ENCODE measurements around the gene CRYL1.

DNA sequence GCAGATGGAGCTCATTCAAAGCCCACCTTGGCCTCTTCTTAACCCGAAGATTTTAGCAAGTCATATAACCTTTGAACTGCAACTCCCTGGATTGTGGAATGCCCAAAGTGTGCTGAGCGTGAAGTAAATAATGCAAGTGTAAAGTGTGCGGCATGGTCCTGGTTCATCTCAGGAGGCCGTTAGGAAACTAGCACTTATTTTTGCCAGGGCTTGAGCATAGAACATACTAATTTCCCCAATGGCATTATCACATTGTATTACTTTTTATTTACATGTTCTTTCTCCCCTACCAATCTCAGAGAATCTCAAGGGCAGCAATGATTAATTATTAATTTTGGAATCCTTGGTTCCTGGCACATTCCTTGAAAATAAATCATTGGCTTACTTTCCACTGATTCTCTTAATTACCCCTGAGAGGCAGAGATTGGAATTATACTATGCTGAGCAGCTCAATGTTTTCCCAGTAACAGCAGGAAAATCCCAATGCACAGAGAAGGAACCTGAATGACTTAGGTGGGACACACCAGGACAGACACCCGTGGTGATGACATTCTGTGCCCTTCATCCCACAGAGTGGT, 164.7 kb downstream of the CRYL1 start:
- no peak for TF ChIP-seq POLR2AphosphoS5 (IDR thresholded peaks at IDR 0.05; ENCODE audit: low read depth)
- TF ChIP-seq, protein P1, sequence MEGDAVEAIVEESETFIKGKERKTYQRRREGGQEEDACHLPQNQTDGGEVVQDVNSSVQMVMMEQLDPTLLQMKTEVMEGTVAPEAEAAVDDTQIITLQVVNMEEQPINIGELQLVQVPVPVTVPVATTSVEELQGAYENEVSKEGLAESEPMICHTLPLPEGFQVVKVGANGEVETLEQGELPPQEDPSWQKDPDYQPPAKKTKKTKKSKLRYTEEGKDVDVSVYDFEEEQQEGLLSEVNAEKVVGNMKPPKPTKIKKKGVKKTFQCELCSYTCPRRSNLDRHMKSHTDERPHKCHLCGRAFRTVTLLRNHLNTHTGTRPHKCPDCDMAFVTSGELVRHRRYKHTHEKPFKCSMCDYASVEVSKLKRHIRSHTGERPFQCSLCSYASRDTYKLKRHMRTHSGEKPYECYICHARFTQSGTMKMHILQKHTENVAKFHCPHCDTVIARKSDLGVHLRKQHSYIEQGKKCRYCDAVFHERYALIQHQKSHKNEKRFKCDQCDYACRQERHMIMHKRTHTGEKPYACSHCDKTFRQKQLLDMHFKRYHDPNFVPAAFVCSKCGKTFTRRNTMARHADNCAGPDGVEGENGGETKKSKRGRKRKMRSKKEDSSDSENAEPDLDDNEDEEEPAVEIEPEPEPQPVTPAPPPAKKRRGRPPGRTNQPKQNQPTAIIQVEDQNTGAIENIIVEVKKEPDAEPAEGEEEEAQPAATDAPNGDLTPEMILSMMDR (IDR thresholded peaks at IDR 0.05; ENCODE audit: insufficient read depth, low read length): no peak
- TF ChIP-seq, protein P2, sequence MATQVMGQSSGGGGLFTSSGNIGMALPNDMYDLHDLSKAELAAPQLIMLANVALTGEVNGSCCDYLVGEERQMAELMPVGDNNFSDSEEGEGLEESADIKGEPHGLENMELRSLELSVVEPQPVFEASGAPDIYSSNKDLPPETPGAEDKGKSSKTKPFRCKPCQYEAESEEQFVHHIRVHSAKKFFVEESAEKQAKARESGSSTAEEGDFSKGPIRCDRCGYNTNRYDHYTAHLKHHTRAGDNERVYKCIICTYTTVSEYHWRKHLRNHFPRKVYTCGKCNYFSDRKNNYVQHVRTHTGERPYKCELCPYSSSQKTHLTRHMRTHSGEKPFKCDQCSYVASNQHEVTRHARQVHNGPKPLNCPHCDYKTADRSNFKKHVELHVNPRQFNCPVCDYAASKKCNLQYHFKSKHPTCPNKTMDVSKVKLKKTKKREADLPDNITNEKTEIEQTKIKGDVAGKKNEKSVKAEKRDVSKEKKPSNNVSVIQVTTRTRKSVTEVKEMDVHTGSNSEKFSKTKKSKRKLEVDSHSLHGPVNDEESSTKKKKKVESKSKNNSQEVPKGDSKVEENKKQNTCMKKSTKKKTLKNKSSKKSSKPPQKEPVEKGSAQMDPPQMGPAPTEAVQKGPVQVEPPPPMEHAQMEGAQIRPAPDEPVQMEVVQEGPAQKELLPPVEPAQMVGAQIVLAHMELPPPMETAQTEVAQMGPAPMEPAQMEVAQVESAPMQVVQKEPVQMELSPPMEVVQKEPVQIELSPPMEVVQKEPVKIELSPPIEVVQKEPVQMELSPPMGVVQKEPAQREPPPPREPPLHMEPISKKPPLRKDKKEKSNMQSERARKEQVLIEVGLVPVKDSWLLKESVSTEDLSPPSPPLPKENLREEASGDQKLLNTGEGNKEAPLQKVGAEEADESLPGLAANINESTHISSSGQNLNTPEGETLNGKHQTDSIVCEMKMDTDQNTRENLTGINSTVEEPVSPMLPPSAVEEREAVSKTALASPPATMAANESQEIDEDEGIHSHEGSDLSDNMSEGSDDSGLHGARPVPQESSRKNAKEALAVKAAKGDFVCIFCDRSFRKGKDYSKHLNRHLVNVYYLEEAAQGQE (IDR thresholded peaks at IDR 0.05; ENCODE audit: insufficient replicate concordance, low read depth): no peak
